GM19468 (cell line): Measurements from ENCODE around the gene WDR82.
A peak's percentile ranks its signal among the peaks of the same experiment; 100 is the strongest.

ENCODE experiments used
- ATAC-seq: cut with Tn5 transposase; IDR thresholded peaks from one replicate; pipeline ENCODE4 v1.9.1; 2021; ENCODE audit warnings: mild to moderate bottlenecking, moderate library complexity, moderate number of reproducible peaks; ENCODE audit not compliant: unreplicated experiment; ENCODE audit errors: extremely low read depth

WDR82 gene

GRCh38 chr3:52240886-52241370 is 37.5 kb downstream of the WDR82 start:
- ATAC-seq = no peak

- ATAC-seq = no peak
Measured at GRCh38 chr3:52240059-52240885, 38.2 kb downstream of the WDR82 start.

GRCh38 chr3:52238761-52239701 is 39.4 kb downstream of the WDR82 start, which contains the start of gene TWF2:
Gene TWF2 (minus strand): TSS chr3:52239158. CDS start chr3:52239016, 142 bp downstream.
- ATAC-seq = peak; percentile 54

GRCh38 chr3:52238193-52238760 is 40.2 kb downstream of the WDR82 start:
- ATAC-seq = no peak

- no peak for ATAC-seq
Measured at GRCh38 chr3:52237657-52238172, 40.7 kb downstream of the WDR82 start.

GRCh38 chr3:52237006-52237656 is 41.3 kb downstream of the WDR82 start:
- no peak for ATAC-seq

GRCh38 chr3:52236424-52236886 is 42.0 kb downstream of the WDR82 start:
- no peak for ATAC-seq

GRCh38 chr3:52234516-52235447 is 43.7 kb downstream of the WDR82 start:
- ATAC-seq = no peak

GRCh38 chr3:52233968-52234367 is 44.5 kb downstream of the WDR82 start:
- no peak for ATAC-seq

- ATAC-seq = no peak
Measured at GRCh38 chr3:52233108-52233591, 45.3 kb downstream of the WDR82 start.

GRCh38 chr3:52232279-52233107 is 46.0 kb downstream of the WDR82 start:
- no peak for ATAC-seq

- peak; percentile 28 for ATAC-seq
Measured at GRCh38 chr3:52231502-52232278, 46.8 kb downstream of the WDR82 start.

GRCh38 chr3:52230889-52231499 is 47.5 kb downstream of the WDR82 start:
- ATAC-seq = no peak

- no peak for ATAC-seq
Measured at GRCh38 chr3:52230461-52230860, 48.0 kb downstream of the WDR82 start.

GRCh38 chr3:52229656-52230055 is 48.8 kb downstream of the WDR82 start:
- no peak for ATAC-seq

GRCh38 chr3:52228751-52229291 is 49.6 kb downstream of the WDR82 start:
- ATAC-seq = no peak
